OCI-LY7 (cell line): ENCODE results near the gene CDKN2C. TPM values are rescaled to one million over a fixed set of nuclear protein-coding genes. Genes with fewer than 3 reads are reported as not detected.

Source experiments
- BruUV-seq: library from RNA; stranded (reverse); fragments of 400-500 nt; replicated peaks from 2 replicates; lab custom pipeline; 2021; lab: Mats Ljungman, UMichigan
- CTCF ChIA-PET: fragments of 300-600 bp; sonication (Branson Sonifier 250); formaldehyde crosslinking; loops from one replicate; lab custom pipeline; 2022; ENCODE audit warnings: antibody characterized with exemption; ENCODE audit not compliant: unreplicated experiment; lab: Charles Lee
- POLR2A ChIA-PET: fragments of 300-600 bp; sonication (Branson Sonifier 250); formaldehyde crosslinking; loops from one replicate; lab custom pipeline; 2022; ENCODE audit warnings: antibody characterized with exemption; lab: Charles Lee
- DNase-seq: peaks from one replicate; pipeline ENCODE4 v3.0.0-alpha.2; 2015; ENCODE audit warnings: low spot score
- H2AFZ ChIP-seq: fragments of 200-600 bp; sonication (generic), shearing (Covaris generic); 2 replicates; pipeline ENCODE4 v1.6.1; 2014; ENCODE audit warnings: mild to moderate bottlenecking, antibody characterized with exemption, low read length, moderate library complexity
- H3K27ac ChIP-seq: fragments of 200-600 bp; sonication (generic); 2 replicates; pipeline ENCODE4 v1.5.1; 2014; ENCODE audit warnings: mixed run types, low read depth, mild to moderate bottlenecking, moderate library complexity, low read length, inconsistent platforms; ENCODE audit not compliant: poor library complexity, severe bottlenecking
- H3K36me3 ChIP-seq: fragments of 200-600 bp; sonication (generic); 2 replicates; pipeline ENCODE4 v1.6.1; 2014; ENCODE audit warnings: mild to moderate bottlenecking, antibody characterized with exemption, low read length, moderate library complexity, mixed read lengths; ENCODE audit not compliant: insufficient read depth
- H3K4me1 ChIP-seq: fragments of 200-600 bp; sonication (generic); 2 replicates; pipeline ENCODE4 v1.5.1; 2014; ENCODE audit warnings: mild to moderate bottlenecking, low read length; ENCODE audit not compliant: insufficient read depth, poor library complexity, severe bottlenecking
- H3K4me2 ChIP-seq: fragments of 200-600 bp; sonication (generic); 2 replicates; pipeline ENCODE4 v1.6.1; 2014; ENCODE audit warnings: mild to moderate bottlenecking, low read length
- H3K4me3 ChIP-seq: fragments of 200-600 bp; sonication (generic); 2 replicates; pipeline ENCODE4 v1.5.1; 2014; ENCODE audit warnings: mild to moderate bottlenecking, low read depth, low read length; ENCODE audit not compliant: poor library complexity, severe bottlenecking
- H3K79me2 ChIP-seq: fragments of 200-600 bp; sonication (generic); 2 replicates; pipeline ENCODE4 v1.6.1; 2016; ENCODE audit warnings: low read depth, mild to moderate bottlenecking, low read length, moderate library complexity, mixed read lengths; ENCODE audit not compliant: insufficient read depth
- H3K9me2 ChIP-seq: fragments of 200-600 bp; sonication (generic); 2 replicates; pipeline ENCODE4 v1.6.1; 2016; ENCODE audit warnings: mild to moderate bottlenecking, low read length, mixed read lengths; ENCODE audit not compliant: insufficient read depth
- H3K9me3 ChIP-seq: fragments of 200-600 bp; sonication (generic); 2 replicates; pipeline ENCODE4 v1.6.1; 2014; ENCODE audit warnings: mild to moderate bottlenecking, mixed run types, low read length, mixed read lengths
- H4K20me1 ChIP-seq: fragments of 200-600 bp; sonication (generic); 2 replicates; pipeline ENCODE4 v1.6.1; 2014; ENCODE audit warnings: mild to moderate bottlenecking, antibody characterized with exemption, low read length, moderate library complexity, mixed read lengths; ENCODE audit not compliant: insufficient read depth
- CTCF ChIP-seq: fragments of 200-600 bp; sonication (generic); conservative IDR thresholded peaks from 2 replicates; pipeline ENCODE4 v1.5.1; 2014; ENCODE audit warnings: mild to moderate bottlenecking, antibody characterized with exemption, low read length, moderate library complexity, mixed read lengths
- EZH2phosphoT487 ChIP-seq: fragments of 200-600 bp; sonication (generic); IDR thresholded peaks from 2 replicates; pipeline ENCODE4 v1.6.1; 2018; ENCODE audit warnings: low read depth, borderline replicate concordance, mild to moderate bottlenecking, mixed run types, antibody characterized with exemption, low read length, moderate library complexity, mixed read lengths
- intact Hi-C: fragments of 100-400 bp; cut with micrococcal nuclease; formaldehyde crosslinking; loops from one replicate; pipeline ENCODE4 v1.10.0; 2022; ENCODE audit not compliant: unreplicated experiment
- total RNA-seq, 2 experiments: library from RNA; depleted of rRNA in 1 of 2; stranded (reverse); fragments of >200 nt in 1 of 2; shearing (Covaris generic) in 1 of 2; gene quantifications; 2 replicates each; pipeline ENCODE4 v1.2.3, GENCODE V29; 2014 to 2022

Gene CDKN2C
- total RNA-seq, 2 experiments from 2014 or later = 46.6 to 71.0 TPM

- BruUV-seq = no TSS peak
- POLR2A ChIA-PET = no interaction called here
- Histone ChIP-seq H3K9me2 (no peaks in the 10 kb centered on the region), H3K4me2 (no peak overlapping the region), H3K27ac (no peak overlapping the region), H2AFZ (no peak overlapping the region), H3K4me1 (peaks cover 13% of the 10 kb centered on the region), H3K9me3 (no peaks in the 10 kb centered on the region), H3K79me2 (no peaks in the 10 kb centered on the region; the same call in 1 of the 2 replicates), H3K4me3 (no peak overlapping the region), H4K20me1 (no peaks in the 10 kb centered on the region), H3K36me3 (no peaks in the 10 kb centered on the region)
- TF ChIP-seq EZH2phosphoT487 (no peak), CTCF (no peak)
- intact Hi-C loops = no loop called here
- CTCF ChIA-PET = no interaction called here
- DNase-seq = no peak
Measured at GRCh38 chr1:50983219-50983802, 13.3 kb downstream of the CDKN2C start.

- Histone ChIP-seq H3K4me3 (no peak overlapping the region), H3K36me3 (no peaks in the 10 kb centered on the region), H3K4me1 (peaks cover under 1% of the 10 kb centered on the region), H3K4me2 (no peak overlapping the region), H4K20me1 (no peaks in the 10 kb centered on the region), H2AFZ (no peak overlapping the region), H3K27ac (no peak overlapping the region), H3K9me3 (no peaks in the 10 kb centered on the region), H3K9me2 (no peaks in the 10 kb centered on the region), H3K79me2 (no peaks in the 10 kb centered on the region; the same call in 1 of the 2 replicates)
- ChIA-PET CTCF (no interaction called here), POLR2A (interaction anchor here (1.2 kb wide), 1 partner anchor 11 kb away, joined by 4 read pairs; no protein-coding TSS in a partner anchor)
- no TSS peak for BruUV-seq
- no peak for DNase-seq
- TF ChIP-seq CTCF (no peak), EZH2phosphoT487 (no peak)
- intact Hi-C loops = no loop called here
Measured at GRCh38 chr1:50985094-50985493, 15.0 kb downstream of the CDKN2C start.

- BruUV-seq = no TSS peak
- Histone ChIP-seq H3K4me1 (no peaks in the 10 kb centered on the region), H3K9me3 (no peaks in the 10 kb centered on the region), H3K79me2 (no peaks in the 10 kb centered on the region), H3K9me2 (no peaks in the 10 kb centered on the region), H3K4me3 (no peak overlapping the region), H3K36me3 (no peaks in the 10 kb centered on the region), H2AFZ (no peak overlapping the region), H3K4me2 (no peak overlapping the region), H3K27ac (no peak overlapping the region), H4K20me1 (no peaks in the 10 kb centered on the region)
- CTCF ChIA-PET = no interaction called here
- intact Hi-C loops = no loop called here
- TF ChIP-seq EZH2phosphoT487 = no peak
- TF ChIP-seq CTCF = 0 out of 2 replicates have a peak, but pooled peaks have one; percentile 30
- POLR2A ChIA-PET = interaction anchor here (0.8 kb wide), 1 partner anchor 14 kb away, joined by 4 read pairs; no protein-coding TSS in a partner anchor
- DNase-seq = no peak
Measured at GRCh38 chr1:50986653-50987052, 16.6 kb downstream of the CDKN2C start.
